Activated CD4-positive, alpha-beta T cell treated with anti-CD3 and anti-CD28 coated beads, Interleukin-2, amount 50 U/mL, for 1 hour (primary cell): ENCODE results near the gene GAP43.
"Not testable (repeated sequence)": the region's sequence is repeated elsewhere in the genome, so short reads cannot be mapped to it uniquely, and the experiment has no call there.

ENCODE experiments used
- DNase-seq: peaks from one replicate; pipeline ENCODE4 v3.0.0-alpha.2; 2020

The GAP43 gene

GRCh38 chr3:115699706-115700105 is 76.4 kb downstream of the GAP43 start:
- no peak for DNase-seq

GRCh38 chr3:115702598-115702997 is 79.3 kb downstream of the GAP43 start:
- no peak for DNase-seq

- no peak for DNase-seq
Observed at GRCh38 chr3:115704661-115705338, 81.5 kb downstream of the GAP43 start.

GRCh38 chr3:115706311-115706829 is 83.1 kb downstream of the GAP43 start:
- DNase-seq: no peak

GRCh38 chr3:115708540-115708939 is 85.2 kb downstream of the GAP43 start:
- DNase-seq: no peak

- no peak for DNase-seq
Observed at GRCh38 chr3:115709093-115709492, 85.8 kb downstream of the GAP43 start.

- DNase-seq: no peak
Observed at GRCh38 chr3:115709931-115710330, 86.6 kb downstream of the GAP43 start.

GRCh38 chr3:115710799-115711198 is 87.5 kb downstream of the GAP43 start:
- DNase-seq: no peak

- no peak for DNase-seq
Observed at GRCh38 chr3:115712871-115713270, 89.6 kb downstream of the GAP43 start.

GRCh38 chr3:115713284-115713683 is 90.0 kb downstream of the GAP43 start:
- DNase-seq: no peak

- DNase-seq: no peak
Observed at GRCh38 chr3:115715241-115715745, 92.0 kb downstream of the GAP43 start.

GRCh38 chr3:115720983-115721382 is 97.7 kb downstream of the GAP43 start:
- no peak for DNase-seq

- DNase-seq: no peak
Observed at GRCh38 chr3:115725800-115726199, 102.5 kb downstream of the GAP43 start.

- DNase-seq: no peak
Observed at GRCh38 chr3:115727135-115727534, 103.8 kb downstream of the GAP43 start.

- no peak for DNase-seq
Observed at GRCh38 chr3:115728013-115728412, 104.7 kb downstream of the GAP43 start.

GRCh38 chr3:115736341-115736740 is 113.0 kb downstream of the GAP43 start:
- DNase-seq: not testable (repeated sequence)

GRCh38 chr3:115741650-115742049 is 118.3 kb downstream of the GAP43 start:
- no peak for DNase-seq

GRCh38 chr3:115744516-115744915 is 121.2 kb downstream of the GAP43 start:
- not testable (repeated sequence) for DNase-seq

- DNase-seq: not testable (repeated sequence)
Observed at GRCh38 chr3:115752978-115753377, 129.7 kb downstream of the GAP43 start.

- DNase-seq: no peak
Observed at GRCh38 chr3:115758076-115758763, 134.9 kb downstream of the GAP43 start.

- no peak for DNase-seq
Observed at GRCh38 chr3:115760716-115761115, 137.4 kb downstream of the GAP43 start.

GRCh38 chr3:115761927-115762305 is 138.6 kb downstream of the GAP43 start:
- DNase-seq: no peak

- DNase-seq: no peak
Observed at GRCh38 chr3:115766587-115767482, 143.5 kb downstream of the GAP43 start.
